ENCODE results near the gene PRKCSH.

- TF ChIP-seq POLR2AphosphoS5 (IDR thresholded peaks at IDR 0.05; ENCODE audit: low read depth, low read length) (no peak), TAF1 (IDR thresholded peaks at IDR 0.05; ENCODE audit: borderline replicate concordance, insufficient read depth, low read length) (no peak)
Observed at GRCh38 chr19:11451871-11452619, 16.6 kb downstream of the PRKCSH start.
